Skeletal muscle satellite cell (primary cell): Measurements from ENCODE around the gene NIFK.
A peak's percentile ranks its signal among the peaks of the same experiment; 100 is the strongest.
"Not testable (repeated sequence)": the region's sequence is repeated elsewhere in the genome, so short reads cannot be mapped to it uniquely, and the experiment has no call there.

ENCODE experiments used
- H3K27me3 ChIP-seq: 2 replicates; pipeline ENCODE4 v1.7.0; 2013; ENCODE audit warnings: low read length; ENCODE audit not compliant: control insufficient read depth, insufficient read depth
- H3K36me3 ChIP-seq: 2 replicates; pipeline ENCODE4 v1.7.0; 2013; ENCODE audit warnings: mild to moderate bottlenecking, control low read depth, low read length; ENCODE audit not compliant: insufficient read depth
- H3K4me1 ChIP-seq: 2 replicates; pipeline ENCODE4 v1.7.0; 2013; ENCODE audit warnings: low read length; ENCODE audit not compliant: control insufficient read depth, insufficient read depth
- H3K4me2 ChIP-seq: 2 replicates; pipeline ENCODE4 v1.7.0; 2013; ENCODE audit warnings: mild to moderate bottlenecking, low read length
- H3K4me3 ChIP-seq: 2 replicates; pipeline ENCODE4 v1.7.0; 2013; ENCODE audit warnings: low read length
- H3K9ac ChIP-seq: 2 replicates; pipeline ENCODE4 v1.7.0; 2013; ENCODE audit warnings: mild to moderate bottlenecking, low read depth, low read length, moderate library complexity
- H3K9me3 ChIP-seq: replicated peaks from 2 replicates; pipeline ENCODE4 v1.7.0; 2013; ENCODE audit warnings: mild to moderate bottlenecking, control low read depth, low read length

Gene NIFK

DNA sequence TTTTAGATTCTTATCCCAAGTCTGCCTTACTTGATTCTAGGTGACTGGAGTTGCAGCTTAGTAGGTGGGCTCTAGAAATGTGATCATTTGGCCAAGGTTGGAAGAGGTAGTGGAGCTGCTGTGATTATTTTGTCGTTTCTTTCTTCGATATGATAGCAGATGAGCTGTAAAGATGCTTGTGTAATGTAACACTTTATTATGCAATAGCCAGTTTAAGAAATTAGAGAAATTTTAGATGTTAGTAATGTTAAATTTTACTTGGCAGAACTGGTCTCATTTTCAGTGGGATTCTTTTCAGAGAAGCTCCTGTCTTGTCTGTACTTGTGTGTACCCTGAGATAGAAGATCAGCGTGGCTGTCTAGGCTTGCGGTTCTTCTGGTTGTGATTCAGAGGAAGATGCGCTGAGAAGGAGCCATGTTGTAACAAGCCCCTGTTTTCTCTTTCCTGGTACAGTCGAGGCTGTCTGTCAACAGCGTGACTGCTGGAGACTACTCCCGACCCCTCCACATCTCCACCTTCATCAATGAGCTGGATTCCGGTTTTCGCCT, 28.1 kb upstream of the NIFK start:
- H3K4me2 ChIP-seq, result no peak overlapping the region
- no peak overlapping the region for H3K4me3 ChIP-seq
- H3K4me1 ChIP-seq, result no peaks in the 10 kb centered on the region
- no peak overlapping the region for H3K9ac ChIP-seq
- H3K36me3 ChIP-seq, result peaks cover 71% of the 10 kb centered on the region
- H3K27me3 ChIP-seq, result no peaks in the 10 kb centered on the region
- H3K9me3 ChIP-seq, result no peaks in the 10 kb centered on the region

DNA sequence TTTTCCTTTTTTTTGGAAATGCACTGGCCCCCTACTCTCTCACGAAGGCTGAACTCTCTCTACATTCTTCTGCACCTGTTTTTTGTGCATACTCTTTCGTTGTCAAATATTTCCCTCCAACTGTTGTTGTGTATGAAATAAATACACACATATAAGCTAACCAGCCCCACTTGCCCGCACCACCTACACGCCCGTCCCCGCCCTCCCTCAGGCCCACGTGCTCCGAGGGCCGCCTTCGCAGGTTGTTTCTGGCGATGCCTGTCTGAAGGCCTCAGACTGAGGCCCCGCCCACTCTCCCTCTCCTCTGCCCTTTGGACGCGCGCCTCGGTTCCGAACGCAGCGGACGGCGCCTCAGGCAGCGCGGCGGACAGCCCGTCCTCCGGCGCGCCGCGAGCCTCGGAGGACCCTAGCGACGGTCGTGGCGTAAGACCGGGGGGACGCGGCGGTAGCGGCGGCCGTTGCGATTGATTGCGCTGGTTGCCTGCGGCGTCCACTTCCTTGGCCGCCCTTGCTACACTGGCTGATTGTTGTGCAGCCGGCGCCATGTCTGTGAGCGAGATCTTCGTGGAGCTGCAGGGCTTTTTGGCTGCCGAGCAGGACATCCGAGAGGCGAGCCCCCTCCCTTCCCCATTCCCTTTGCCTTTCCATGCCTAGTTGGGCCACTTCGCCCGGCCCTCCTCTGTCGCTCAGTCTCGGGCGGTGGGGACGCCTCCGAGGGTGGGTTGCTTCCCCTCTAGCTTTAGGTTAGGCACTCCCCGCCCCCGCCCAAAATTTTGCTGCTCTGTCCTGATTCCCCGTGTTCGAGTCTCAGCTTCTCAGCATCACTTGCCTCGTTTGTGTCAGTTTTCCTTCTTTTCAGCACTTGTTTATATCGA, 18.8 kb upstream of the NIFK start, which contains the start of gene TSN:
TSN (plus strand) TSS at position 415 of the 875 bp plus-strand sequence; CDS start at position 544, 129 bp downstream.
- peak within 1 kb of the TSS; percentile 94 for H3K4me3 ChIP-seq
- peaks cover 7% of the 10 kb centered on the region for H3K4me1 ChIP-seq
- no peaks in the 10 kb centered on the region for H3K27me3 ChIP-seq
- H3K9me3 ChIP-seq, result no peaks in the 10 kb centered on the region
- H3K36me3 ChIP-seq, result peaks cover 13% of the 10 kb centered on the region
- H3K9ac ChIP-seq, result peak within 1 kb of the TSS; percentile 95
- H3K4me2 ChIP-seq, result peak within 1 kb of the TSS; percentile 83

DNA sequence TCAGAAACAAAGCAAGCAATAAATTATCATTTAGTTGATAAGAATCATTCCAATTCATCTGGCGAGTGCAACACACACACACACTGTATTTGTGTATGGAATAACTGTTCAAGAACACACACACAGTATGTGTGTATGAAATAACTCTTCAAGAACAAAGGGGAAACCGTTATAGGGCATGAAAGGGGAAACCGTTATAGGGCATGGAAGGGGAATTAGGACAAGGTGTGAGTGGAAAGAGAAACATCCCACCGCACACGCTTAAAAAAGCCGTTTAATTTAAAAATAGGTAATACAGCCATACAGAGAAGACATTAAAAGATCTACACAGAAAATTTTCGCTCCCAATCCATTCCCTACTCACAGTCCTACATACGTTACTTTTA, 18.2 kb upstream of the NIFK start:
- peak overlapping the region; percentile 85 for H3K9ac ChIP-seq
- peaks cover 7% of the 10 kb centered on the region for H3K4me1 ChIP-seq
- no peaks in the 10 kb centered on the region for H3K27me3 ChIP-seq
- H3K36me3 ChIP-seq, result peaks cover 6% of the 10 kb centered on the region
- peak overlapping the region; percentile 94 for H3K4me3 ChIP-seq
- H3K4me2 ChIP-seq, result peak overlapping the region; percentile 83
- no peaks in the 10 kb centered on the region for H3K9me3 ChIP-seq

DNA sequence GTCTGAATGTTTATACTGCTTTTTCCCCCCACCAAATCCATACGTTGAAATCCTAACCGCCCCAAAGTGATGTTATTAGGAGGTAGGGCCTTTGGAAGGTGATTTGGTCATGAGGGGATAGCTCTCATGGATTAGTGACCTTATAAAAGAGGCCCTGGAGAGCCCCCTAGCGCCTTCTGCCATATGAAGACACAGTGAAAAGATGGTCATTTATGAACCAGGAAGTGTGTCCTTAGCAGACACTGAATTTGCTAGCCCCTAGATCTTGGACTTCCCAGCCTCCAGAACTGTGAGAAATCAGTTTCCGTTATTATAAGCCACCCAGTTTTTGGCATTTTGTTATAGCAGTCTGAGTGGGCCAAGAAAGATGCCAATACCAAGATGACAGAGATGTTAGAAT, 11.5 kb upstream of the NIFK start:
- Histone ChIP-seq H3K9ac (no peak overlapping the region), H3K4me3 (no peak overlapping the region), H3K9me3 (no peaks in the 10 kb centered on the region), H3K36me3 (no peaks in the 10 kb centered on the region), H3K27me3 (no peaks in the 10 kb centered on the region), H3K4me1 (no peaks in the 10 kb centered on the region), H3K4me2 (no peak overlapping the region)

DNA sequence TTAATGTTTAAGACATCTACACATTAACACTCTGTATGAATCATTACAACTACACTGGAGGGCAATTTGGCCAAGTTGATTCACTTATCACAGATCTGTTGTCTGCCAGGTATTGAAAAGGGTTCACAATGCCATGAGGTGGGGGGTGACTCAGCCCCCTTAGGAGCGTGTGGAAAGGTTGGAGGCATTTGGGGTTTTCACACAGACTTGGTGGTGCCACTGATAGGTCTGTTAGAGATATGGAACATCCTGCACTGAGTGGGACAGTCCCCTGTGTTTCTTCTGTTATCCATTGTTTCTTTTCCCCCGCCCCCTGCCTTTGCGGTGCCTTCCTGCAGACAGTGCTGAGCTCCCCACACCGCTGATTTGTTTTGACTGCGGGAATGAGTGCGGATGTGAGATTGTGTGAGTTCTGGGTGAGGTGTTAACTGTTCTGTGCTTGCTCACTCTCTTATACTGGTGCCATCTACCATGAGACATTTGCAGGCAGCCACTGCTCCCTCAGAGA, 9.4 kb upstream of the NIFK start:
- no peaks in the 10 kb centered on the region for H3K9me3 ChIP-seq
- no peak overlapping the region for H3K4me3 ChIP-seq
- no peaks in the 10 kb centered on the region for H3K4me1 ChIP-seq
- no peak overlapping the region for H3K9ac ChIP-seq
- H3K36me3 ChIP-seq, result no peaks in the 10 kb centered on the region
- H3K4me2 ChIP-seq, result no peak overlapping the region
- H3K27me3 ChIP-seq, result peaks cover 5% of the 10 kb centered on the region

DNA sequence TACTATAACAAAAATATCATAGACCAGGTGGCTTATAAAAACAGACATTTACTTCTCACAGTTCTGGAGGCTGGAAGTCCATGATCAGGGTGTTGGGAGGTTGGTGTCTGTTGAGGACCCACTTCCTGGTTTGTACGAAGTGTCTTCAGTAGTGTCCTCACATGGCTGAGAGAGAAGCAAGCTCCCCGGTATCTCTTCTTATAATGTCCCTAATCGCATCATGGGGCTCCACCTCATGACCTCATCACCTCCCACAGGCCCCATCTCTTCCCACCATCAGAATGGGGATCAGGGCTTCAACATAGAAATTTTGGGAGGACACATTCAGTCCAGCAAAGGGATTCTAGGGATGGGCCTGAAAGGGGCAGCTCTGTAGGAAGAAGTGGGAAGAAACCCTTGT, 4.8 kb upstream of the NIFK start:
- Histone ChIP-seq H3K9me3 (no peaks in the 10 kb centered on the region), H3K4me2 (no peak overlapping the region), H3K4me3 (no peak overlapping the region), H3K36me3 (no peaks in the 10 kb centered on the region), H3K27me3 (peaks cover 5% of the 10 kb centered on the region), H3K4me1 (no peaks in the 10 kb centered on the region), H3K9ac (no peak overlapping the region)

DNA sequence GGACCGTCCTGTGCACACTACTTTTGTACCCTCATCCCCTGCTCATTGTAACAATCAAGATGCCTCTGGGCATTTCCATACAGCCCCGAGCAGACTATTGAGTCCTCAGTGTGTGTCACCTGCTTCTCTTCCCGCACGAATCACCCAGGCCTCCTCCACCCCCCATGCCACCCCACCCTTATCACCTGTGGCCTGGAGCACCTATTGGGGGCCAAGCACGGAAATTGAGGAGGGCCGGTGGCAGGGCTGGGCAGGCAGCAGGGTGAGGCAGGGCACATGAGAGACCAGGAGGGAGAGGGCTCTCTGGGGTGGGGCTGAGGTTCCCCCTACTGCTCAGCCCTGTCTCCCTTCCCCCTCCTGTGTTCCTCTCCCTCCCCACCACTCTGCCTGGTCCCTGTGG, 4.3 kb upstream of the NIFK start:
- no peak overlapping the region for H3K4me3 ChIP-seq
- H3K4me1 ChIP-seq, result no peaks in the 10 kb centered on the region
- H3K9me3 ChIP-seq, result no peaks in the 10 kb centered on the region
- no peak overlapping the region for H3K4me2 ChIP-seq
- no peak overlapping the region for H3K9ac ChIP-seq
- no peaks in the 10 kb centered on the region for H3K36me3 ChIP-seq
- H3K27me3 ChIP-seq, result peaks cover 5% of the 10 kb centered on the region

DNA sequence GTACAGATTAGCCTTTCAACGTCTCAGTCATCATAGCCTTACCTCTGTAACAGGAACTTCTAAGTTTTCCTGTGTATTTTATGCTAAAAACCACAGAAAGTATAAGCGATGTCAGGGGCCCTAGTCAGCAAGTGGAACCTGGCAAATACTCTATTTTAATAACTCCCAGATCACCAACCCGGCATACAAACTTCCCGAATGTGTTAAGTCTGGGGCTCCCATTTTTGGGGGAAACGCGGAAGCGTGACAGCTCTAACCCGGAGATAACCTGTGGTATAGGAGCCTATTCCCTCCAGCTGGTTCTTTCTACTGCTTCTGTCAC, 574 bp downstream of the NIFK start:
- no peaks in the 10 kb centered on the region for H3K9me3 ChIP-seq
- H3K4me2 ChIP-seq, result peak overlapping the region; percentile 84
- H3K4me1 ChIP-seq, result peaks cover 10% of the 10 kb centered on the region
- H3K9ac ChIP-seq, result peak overlapping the region; percentile 96
- no peaks in the 10 kb centered on the region for H3K27me3 ChIP-seq
- H3K36me3 ChIP-seq, result peaks cover 31% of the 10 kb centered on the region
- peak overlapping the region; percentile 80 for H3K4me3 ChIP-seq

DNA sequence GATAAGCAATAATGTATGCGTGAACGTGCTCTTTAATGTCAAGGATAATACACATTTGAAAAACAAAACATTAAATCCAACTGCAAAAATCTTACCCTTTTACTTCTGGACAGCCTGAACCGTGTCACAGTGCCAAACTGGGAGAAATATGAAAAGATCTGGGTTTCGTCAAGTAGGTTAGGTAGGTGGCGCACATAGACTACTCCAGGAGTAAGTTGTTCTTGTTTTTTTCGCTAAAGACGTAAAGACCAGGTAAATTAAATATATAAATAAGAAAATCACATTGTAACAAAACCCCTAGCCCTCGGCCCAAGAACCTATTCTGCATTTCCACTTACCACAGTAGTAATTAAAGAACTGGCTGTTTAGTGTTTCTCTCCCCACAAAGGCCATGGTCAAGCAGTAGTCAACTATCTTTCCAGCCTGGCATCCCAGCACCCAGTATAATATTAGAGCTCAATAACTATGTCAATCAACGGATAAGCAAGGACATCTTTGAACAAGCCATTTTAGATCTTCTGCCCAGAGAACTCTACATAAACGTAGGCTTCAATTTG, 1.1 kb downstream of the NIFK start:
- no peaks in the 10 kb centered on the region for H3K27me3 ChIP-seq
- peaks cover 36% of the 10 kb centered on the region for H3K36me3 ChIP-seq
- H3K4me1 ChIP-seq, result peaks cover 10% of the 10 kb centered on the region
- H3K4me3 ChIP-seq, result peak overlapping the region; percentile 80
- peak overlapping the region; percentile 96 for H3K9ac ChIP-seq
- peak overlapping the region; percentile 84 for H3K4me2 ChIP-seq
- H3K9me3 ChIP-seq, result no peaks in the 10 kb centered on the region

DNA sequence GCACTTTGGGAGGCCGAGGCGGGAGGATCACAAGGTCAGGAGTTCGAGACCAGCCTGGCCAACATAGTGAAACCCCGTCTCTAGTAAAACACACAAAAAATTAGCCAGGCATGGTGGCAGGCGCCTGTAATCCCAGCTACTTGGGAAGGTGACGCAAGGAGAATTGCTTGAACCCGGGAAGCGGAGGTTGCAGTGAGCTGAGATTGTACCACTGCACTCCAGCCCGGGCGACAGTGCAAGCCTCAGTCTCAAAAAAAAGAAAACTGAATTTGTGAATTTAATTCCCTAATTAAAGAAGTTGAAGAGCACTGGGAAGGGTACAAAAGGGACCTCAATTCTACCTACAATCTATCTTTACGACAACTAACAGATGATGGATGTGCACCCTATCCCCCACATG, 2.1 kb downstream of the NIFK start:
- peak overlapping the region; percentile 96 for H3K9ac ChIP-seq
- H3K4me2 ChIP-seq, result peak overlapping the region; percentile 84
- H3K36me3 ChIP-seq, result peaks cover 42% of the 10 kb centered on the region
- not testable (repeated sequence) for H3K27me3 ChIP-seq, H3K9me3 ChIP-seq, H3K4me1 ChIP-seq, H3K4me3 ChIP-seq

DNA sequence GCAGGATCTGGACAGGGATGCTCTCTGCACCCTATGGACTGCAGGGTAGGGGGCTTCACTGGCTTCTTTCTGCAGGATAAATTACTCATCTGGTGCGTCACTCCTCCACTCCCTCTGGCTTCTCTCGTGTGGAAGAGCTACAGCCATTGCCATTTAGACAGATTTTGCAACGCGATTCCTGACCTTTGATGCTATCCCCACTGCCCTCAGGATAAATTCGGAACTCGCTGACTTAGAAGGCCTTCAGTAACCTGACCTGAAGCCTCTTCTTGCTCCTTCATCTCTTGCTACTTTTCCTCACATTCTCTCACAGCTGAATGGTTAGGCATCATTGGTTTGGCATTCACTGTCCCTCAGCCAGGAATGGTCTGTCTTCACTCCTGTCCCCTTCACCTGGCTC, 5.3 kb downstream of the NIFK start:
- no peak overlapping the region for H3K4me3 ChIP-seq

More for the DNA sequence above, 5.3 kb downstream of the NIFK start:
- Histone ChIP-seq H3K4me1 (peaks cover 10% of the 10 kb centered on the region), H3K27me3 (no peaks in the 10 kb centered on the region), H3K4me2 (no peak overlapping the region), H3K36me3 (peaks cover 70% of the 10 kb centered on the region), H3K9me3 (no peaks in the 10 kb centered on the region), H3K9ac (no peak overlapping the region)
